NB4 (cell line): ENCODE results near the gene ARL1.
A peak's percentile ranks its signal among the peaks of the same experiment; 100 is the strongest.

Source experiments
- DNase-seq: peaks from one replicate; pipeline ENCODE4 v3.0.0; 2010; ENCODE audit warnings: low read depth
- H3K4me3 ChIP-seq: one replicate; pipeline ENCODE4 v1.5.1; 2011; ENCODE audit warnings: mild to moderate bottlenecking, low read depth, low read length, moderate library complexity
- MAX ChIP-seq: IDR thresholded peaks from 2 replicates; pipeline ENCODE4 v1.6.1; 2011; ENCODE audit warnings: low read depth, low read length
- MYC ChIP-seq: IDR thresholded peaks from 2 replicates; pipeline ENCODE4 v1.6.1; 2011; ENCODE audit warnings: low read depth, low read length
- POLR2A ChIP-seq: IDR thresholded peaks from 2 replicates; pipeline ENCODE4 v1.6.1; 2011; ENCODE audit warnings: mild to moderate bottlenecking; ENCODE audit not compliant: insufficient read length; ENCODE audit errors: extremely low read depth
- TF ChIP-seq, protein P1 (sequence below): IDR thresholded peaks from one replicate; pipeline ENCODE4 v1.5.1; 2012; ENCODE audit warnings: low read depth, low read length

The ARL1 gene

DNA sequence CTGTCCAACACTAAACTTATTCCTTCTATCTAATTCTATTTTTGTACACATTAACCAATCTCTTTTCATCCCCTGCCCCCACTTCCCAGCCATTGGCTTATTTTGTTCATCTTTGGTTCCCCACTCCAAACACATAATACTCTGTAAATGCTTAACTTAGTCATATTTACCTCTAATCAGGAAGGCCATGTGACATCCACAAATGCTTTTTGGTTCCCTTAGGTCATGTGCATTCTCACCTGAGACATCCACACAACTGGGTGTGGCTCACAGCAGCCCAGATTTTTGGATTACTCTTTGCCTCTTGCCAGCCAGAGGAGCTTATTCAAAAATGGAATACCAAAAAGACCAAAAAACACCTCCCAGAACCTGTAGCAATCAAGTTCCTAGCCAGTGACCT is 28.4 kb downstream of the ARL1 start:
- DNase-seq: no peak
- no peak for TF ChIP-seq MAX
- TF ChIP-seq MYC: no peak
- TF ChIP-seq, protein P1, sequence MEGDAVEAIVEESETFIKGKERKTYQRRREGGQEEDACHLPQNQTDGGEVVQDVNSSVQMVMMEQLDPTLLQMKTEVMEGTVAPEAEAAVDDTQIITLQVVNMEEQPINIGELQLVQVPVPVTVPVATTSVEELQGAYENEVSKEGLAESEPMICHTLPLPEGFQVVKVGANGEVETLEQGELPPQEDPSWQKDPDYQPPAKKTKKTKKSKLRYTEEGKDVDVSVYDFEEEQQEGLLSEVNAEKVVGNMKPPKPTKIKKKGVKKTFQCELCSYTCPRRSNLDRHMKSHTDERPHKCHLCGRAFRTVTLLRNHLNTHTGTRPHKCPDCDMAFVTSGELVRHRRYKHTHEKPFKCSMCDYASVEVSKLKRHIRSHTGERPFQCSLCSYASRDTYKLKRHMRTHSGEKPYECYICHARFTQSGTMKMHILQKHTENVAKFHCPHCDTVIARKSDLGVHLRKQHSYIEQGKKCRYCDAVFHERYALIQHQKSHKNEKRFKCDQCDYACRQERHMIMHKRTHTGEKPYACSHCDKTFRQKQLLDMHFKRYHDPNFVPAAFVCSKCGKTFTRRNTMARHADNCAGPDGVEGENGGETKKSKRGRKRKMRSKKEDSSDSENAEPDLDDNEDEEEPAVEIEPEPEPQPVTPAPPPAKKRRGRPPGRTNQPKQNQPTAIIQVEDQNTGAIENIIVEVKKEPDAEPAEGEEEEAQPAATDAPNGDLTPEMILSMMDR: no peak
- no peak overlapping the region for H3K4me3 ChIP-seq

GRCh38 chr12:101375573-101375972 is 32.0 kb downstream of the ARL1 start:
- TF ChIP-seq MYC: no peak
- TF ChIP-seq, protein P1: no peak
- TF ChIP-seq POLR2A: no peak
- TF ChIP-seq MAX: no peak
- no peak overlapping the region for H3K4me3 ChIP-seq
- no peak for DNase-seq

DNA sequence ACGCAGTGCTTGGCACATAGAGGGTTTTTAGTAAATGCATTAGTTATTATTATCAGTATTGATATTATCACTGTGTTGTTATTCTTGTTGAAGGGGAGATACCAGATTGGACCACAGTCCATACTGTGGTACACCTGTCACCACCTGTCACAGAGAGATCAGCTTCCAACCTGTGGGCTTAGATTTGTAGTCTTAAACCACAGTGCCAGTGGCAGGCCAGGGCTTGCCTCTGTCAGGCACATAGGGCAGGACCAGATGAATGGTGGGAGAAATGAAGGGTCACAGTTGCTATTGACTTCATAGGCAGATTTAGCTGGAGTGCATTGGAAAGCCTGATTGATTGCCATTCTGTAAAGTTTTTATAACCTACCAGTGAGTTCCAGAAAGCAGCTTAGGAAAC is 35.1 kb downstream of the ARL1 start:
- no peak for DNase-seq
- no peak overlapping the region for H3K4me3 ChIP-seq
- TF ChIP-seq MAX (no peak), MYC (no peak), POLR2A (no peak)
- TF ChIP-seq, protein P1: no peak

DNA sequence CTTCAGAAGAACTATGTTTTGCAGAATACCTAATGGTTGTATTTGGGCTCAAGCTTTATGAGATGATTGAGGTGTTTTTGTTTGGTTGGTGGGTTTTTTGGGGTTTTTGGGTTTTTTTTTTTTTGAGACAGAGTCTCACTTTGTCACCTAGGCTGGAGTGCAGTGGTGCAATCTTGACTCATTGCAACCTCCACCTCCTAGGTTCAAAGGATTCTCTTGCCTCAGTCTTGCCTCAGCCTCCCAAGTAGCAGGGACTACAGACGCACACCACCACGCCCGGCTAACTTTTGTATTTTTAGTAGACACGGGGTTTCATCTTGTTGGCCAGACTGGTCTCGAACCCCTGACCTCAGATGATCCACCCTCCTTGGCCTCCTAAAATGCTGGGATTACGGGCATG is 39.6 kb downstream of the ARL1 start:
- TF ChIP-seq MYC (no peak), POLR2A (no peak), MAX (no peak)
- TF ChIP-seq, protein P1: no peak
- no peak overlapping the region for H3K4me3 ChIP-seq
- no peak for DNase-seq

DNA sequence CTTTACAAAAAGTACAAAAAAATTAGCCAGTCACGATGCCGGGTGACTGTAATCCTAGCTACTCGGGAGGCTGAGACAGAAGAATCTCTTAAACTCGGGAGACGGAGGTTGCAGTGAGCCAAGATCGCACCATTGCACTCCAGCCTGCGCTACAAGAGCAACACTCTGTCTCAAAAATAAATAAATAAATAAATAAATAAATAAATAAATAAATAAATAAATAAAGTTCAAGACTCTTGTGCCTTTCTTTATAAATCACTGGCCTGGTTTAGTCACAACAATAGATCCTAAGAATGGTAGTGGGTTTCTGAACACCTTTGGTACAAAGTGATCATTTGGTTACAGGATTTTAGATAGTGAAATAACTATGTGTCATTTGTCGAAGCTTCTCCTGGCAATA is 46.1 kb downstream of the ARL1 start:
- no peak for DNase-seq
- H3K4me3 ChIP-seq: no peak overlapping the region
- TF ChIP-seq MYC: no peak
- TF ChIP-seq MAX: no peak
- TF ChIP-seq, protein P1: no peak
- TF ChIP-seq POLR2A: no peak

DNA sequence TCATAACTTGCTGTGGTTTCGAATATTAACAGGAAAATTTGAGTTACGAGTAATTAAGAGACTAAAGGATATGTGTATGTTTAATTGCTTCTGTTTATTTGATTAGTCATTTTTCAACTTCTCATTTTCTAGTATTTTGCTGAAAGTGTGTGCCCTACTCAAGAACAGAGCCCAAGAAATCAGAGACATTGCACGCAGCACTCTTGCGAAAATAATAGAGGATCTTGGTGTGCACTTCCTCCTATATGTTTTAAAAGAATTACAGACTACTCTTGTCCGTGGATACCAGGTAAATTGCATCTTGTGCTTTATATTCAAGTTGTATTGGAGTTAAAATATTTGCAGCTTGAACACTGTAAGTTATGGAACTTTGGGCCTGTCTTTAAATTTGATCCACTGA is 50.8 kb downstream of the ARL1 start:
- DNase-seq: peak; percentile 9
- TF ChIP-seq POLR2A (no peak), MYC (no peak), MAX (no peak)
- TF ChIP-seq, protein P1: no peak
- no peak overlapping the region for H3K4me3 ChIP-seq
